WTC11 (cell line): ENCODE results near the gene LYZL4. TPM values are rescaled to one million over a fixed set of nuclear protein-coding genes. Genes with fewer than 3 reads are reported as not detected.

Source experiments
- ATAC-seq: fragments of 200-7000 bp; cut with Tn5 transposase; 2 replicates; pipeline ENCODE4 v1.10.0; 2021; ENCODE audit warnings: mild to moderate bottlenecking, moderate library complexity
- CTCF ChIA-PET: fragments of 300-600 bp; sonication (Branson Sonifier 250); formaldehyde crosslinking; loops from one replicate; lab custom pipeline; 2021; ENCODE audit warnings: antibody characterized with exemption; lab: Charles Lee
- POLR2A ChIA-PET: fragments of 350-600 bp; sonication (Branson Sonifier 250); formaldehyde crosslinking; loops from one replicate; lab custom pipeline; 2021; ENCODE audit warnings: antibody characterized with exemption; lab: Charles Lee
- DNase-seq: peaks from one replicate; pipeline ENCODE4 v3.0.0; 2021; ENCODE audit warnings: low spot score
- H3K27ac Mint-ChIP-seq: 2 replicates; pipeline ENCODE4 v1.8.0; 2021; ENCODE audit warnings: mixed read lengths
- H3K27me3 Mint-ChIP-seq: 2 replicates; pipeline ENCODE4 v1.8.0; 2021; ENCODE audit warnings: low read depth, mild to moderate bottlenecking, moderate library complexity, mixed read lengths
- H3K36me3 Mint-ChIP-seq: 2 replicates; pipeline ENCODE4 v1.8.0; 2021; ENCODE audit warnings: mixed read lengths
- H3K4me1 Mint-ChIP-seq: 2 replicates; pipeline ENCODE4 v1.8.0; 2022; ENCODE audit warnings: mixed read lengths
- H3K4me3 Mint-ChIP-seq: 2 replicates; pipeline ENCODE4 v1.8.0; 2021; ENCODE audit warnings: mild to moderate bottlenecking, moderate library complexity, mixed read lengths
- H3K9me3 Mint-ChIP-seq: 2 replicates; pipeline ENCODE4 v1.8.0; 2021; ENCODE audit warnings: mixed read lengths
- AFF4 ChIP-seq: sonication (generic); formaldehyde crosslinking; IDR thresholded peaks from 2 replicates; pipeline ENCODE4 v1.8.1; 2023; ENCODE audit warnings: mild to moderate bottlenecking, missing genetic modification reagents, borderline replicate concordance
- CREB1 ChIP-seq: sonication (generic); formaldehyde crosslinking; IDR thresholded peaks from 2 replicates; pipeline ENCODE4 v1.8.0; 2023; ENCODE audit warnings: mild to moderate bottlenecking, missing genetic modification reagents
- FOXJ3 ChIP-seq: sonication (generic); formaldehyde crosslinking; IDR thresholded peaks from 2 replicates; pipeline ENCODE4 v1.9.0; 2021; ENCODE audit warnings: missing genetic modification reagents, mild to moderate bottlenecking, borderline replicate concordance
- HMGXB4 ChIP-seq: sonication (generic); formaldehyde crosslinking; IDR thresholded peaks from 2 replicates; pipeline ENCODE4 v1.8.1; 2023; ENCODE audit warnings: mild to moderate bottlenecking, moderate library complexity, missing genetic modification reagents
- KAT7 ChIP-seq: sonication (generic); formaldehyde crosslinking; IDR thresholded peaks from 2 replicates; pipeline ENCODE4 v1.8.1; 2023; ENCODE audit warnings: missing genetic modification reagents, mild to moderate bottlenecking, borderline replicate concordance
- MYBL2 ChIP-seq: sonication (generic); formaldehyde crosslinking; IDR thresholded peaks from 2 replicates; pipeline ENCODE4 v1.8.1; 2023; ENCODE audit warnings: mild to moderate bottlenecking, moderate library complexity, missing genetic modification reagents
- TCF7 ChIP-seq: sonication (generic); formaldehyde crosslinking; IDR thresholded peaks from 2 replicates; pipeline ENCODE4 v1.8.0; 2022; ENCODE audit warnings: mild to moderate bottlenecking, low read depth, missing genetic modification reagents, moderate library complexity
- USF2 ChIP-seq: sonication (generic); formaldehyde crosslinking; IDR thresholded peaks from 2 replicates; pipeline ENCODE4 v1.8.1; 2023; ENCODE audit warnings: mild to moderate bottlenecking, missing genetic modification reagents, moderate library complexity
- ZNF232 ChIP-seq: sonication (generic); formaldehyde crosslinking; IDR thresholded peaks from 2 replicates; pipeline ENCODE4 v1.8.0; 2022; ENCODE audit warnings: mild to moderate bottlenecking, missing genetic modification reagents
- ZNF317 ChIP-seq: sonication (generic); formaldehyde crosslinking; IDR thresholded peaks from 2 replicates; pipeline ENCODE4 v1.8.1; 2023; ENCODE audit warnings: low read depth, mild to moderate bottlenecking, moderate library complexity, missing genetic modification reagents, borderline replicate concordance
- ZSCAN18 ChIP-seq: fragments of 250-450 bp; sonication (Bioruptor Pico); IDR thresholded peaks from 2 replicates; pipeline ENCODE4 v2.1.2; 2022; ENCODE audit warnings: mild to moderate bottlenecking, moderate library complexity
- total RNA-seq: library from RNA; stranded (reverse); gene quantifications from 3 replicates; pipeline ENCODE4 v1.2.3, GENCODE V29; 2021
- TF ChIP-seq, protein P1 (sequence below): fragments of 250-450 bp; sonication (Bioruptor Pico); IDR thresholded peaks from 2 replicates; pipeline ENCODE4 v1.9.0; 2021; ENCODE audit warnings: mild to moderate bottlenecking
- TF ChIP-seq, protein P2 (sequence below): sonication (generic); formaldehyde crosslinking; IDR thresholded peaks from 2 replicates; pipeline ENCODE4 v1.8.1; 2022; ENCODE audit warnings: low read depth, mild to moderate bottlenecking, moderate library complexity, missing genetic modification reagents, borderline replicate concordance
- TF ChIP-seq, protein P3 (sequence below): sonication (generic); formaldehyde crosslinking; IDR thresholded peaks from 2 replicates; pipeline ENCODE4 v1.8.1; 2022; ENCODE audit warnings: mild to moderate bottlenecking, missing genetic modification reagents, moderate library complexity, borderline replicate concordance
- TF ChIP-seq, protein P4 (sequence below): fragments of 250-450 bp; sonication (Bioruptor Pico); IDR thresholded peaks from 2 replicates; pipeline ENCODE4 v1.9.0; 2021; ENCODE audit warnings: mild to moderate bottlenecking

The LYZL4 gene
- total RNA-seq, 1 experiment from 2014 or later = not detected

GRCh38 chr3:42425736-42426407, 15.5 kb upstream of the LYZL4 start:
- ATAC-seq (peak; percentile 67), DNase-seq (no peak)
- H3K27ac Mint-ChIP-seq = no peak overlapping the region
- ChIA-PET POLR2A (no interaction called here), CTCF (interaction anchor here (1.6 to 2.3 kb wide), 2 partner anchors 14 to 18 kb away, joined by 3 to 9 read pairs; no protein-coding TSS in a partner anchor)
- H3K4me3 Mint-ChIP-seq = no peak overlapping the region
- H3K9me3 Mint-ChIP-seq = no peaks in the 10 kb centered on the region
- peaks cover 5% of the 10 kb centered on the region; the same call in 1 of the 2 replicates for H3K27me3 Mint-ChIP-seq
- no peaks in the 10 kb centered on the region for H3K36me3 Mint-ChIP-seq
- TF ChIP-seq, protein P1, sequence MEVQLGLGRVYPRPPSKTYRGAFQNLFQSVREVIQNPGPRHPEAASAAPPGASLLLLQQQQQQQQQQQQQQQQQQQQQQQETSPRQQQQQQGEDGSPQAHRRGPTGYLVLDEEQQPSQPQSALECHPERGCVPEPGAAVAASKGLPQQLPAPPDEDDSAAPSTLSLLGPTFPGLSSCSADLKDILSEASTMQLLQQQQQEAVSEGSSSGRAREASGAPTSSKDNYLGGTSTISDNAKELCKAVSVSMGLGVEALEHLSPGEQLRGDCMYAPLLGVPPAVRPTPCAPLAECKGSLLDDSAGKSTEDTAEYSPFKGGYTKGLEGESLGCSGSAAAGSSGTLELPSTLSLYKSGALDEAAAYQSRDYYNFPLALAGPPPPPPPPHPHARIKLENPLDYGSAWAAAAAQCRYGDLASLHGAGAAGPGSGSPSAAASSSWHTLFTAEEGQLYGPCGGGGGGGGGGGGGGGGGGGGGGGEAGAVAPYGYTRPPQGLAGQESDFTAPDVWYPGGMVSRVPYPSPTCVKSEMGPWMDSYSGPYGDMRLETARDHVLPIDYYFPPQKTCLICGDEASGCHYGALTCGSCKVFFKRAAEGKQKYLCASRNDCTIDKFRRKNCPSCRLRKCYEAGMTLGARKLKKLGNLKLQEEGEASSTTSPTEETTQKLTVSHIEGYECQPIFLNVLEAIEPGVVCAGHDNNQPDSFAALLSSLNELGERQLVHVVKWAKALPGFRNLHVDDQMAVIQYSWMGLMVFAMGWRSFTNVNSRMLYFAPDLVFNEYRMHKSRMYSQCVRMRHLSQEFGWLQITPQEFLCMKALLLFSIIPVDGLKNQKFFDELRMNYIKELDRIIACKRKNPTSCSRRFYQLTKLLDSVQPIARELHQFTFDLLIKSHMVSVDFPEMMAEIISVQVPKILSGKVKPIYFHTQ (CRISPR knock-in tag) = no peak
- TF ChIP-seq AFF4 (no peak), CREB1 (CRISPR knock-in tag) (no peak), KAT7 (CRISPR knock-in tag) (no peak), USF2 (CRISPR knock-in tag) (no peak)
- TF ChIP-seq, protein P2, sequence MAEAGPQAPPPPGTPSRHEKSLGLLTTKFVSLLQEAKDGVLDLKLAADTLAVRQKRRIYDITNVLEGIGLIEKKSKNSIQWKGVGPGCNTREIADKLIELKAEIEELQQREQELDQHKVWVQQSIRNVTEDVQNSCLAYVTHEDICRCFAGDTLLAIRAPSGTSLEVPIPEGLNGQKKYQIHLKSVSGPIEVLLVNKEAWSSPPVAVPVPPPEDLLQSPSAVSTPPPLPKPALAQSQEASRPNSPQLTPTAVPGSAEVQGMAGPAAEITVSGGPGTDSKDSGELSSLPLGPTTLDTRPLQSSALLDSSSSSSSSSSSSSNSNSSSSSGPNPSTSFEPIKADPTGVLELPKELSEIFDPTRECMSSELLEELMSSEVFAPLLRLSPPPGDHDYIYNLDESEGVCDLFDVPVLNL (CRISPR knock-in tag) = no peak
- TF ChIP-seq, protein P3, sequence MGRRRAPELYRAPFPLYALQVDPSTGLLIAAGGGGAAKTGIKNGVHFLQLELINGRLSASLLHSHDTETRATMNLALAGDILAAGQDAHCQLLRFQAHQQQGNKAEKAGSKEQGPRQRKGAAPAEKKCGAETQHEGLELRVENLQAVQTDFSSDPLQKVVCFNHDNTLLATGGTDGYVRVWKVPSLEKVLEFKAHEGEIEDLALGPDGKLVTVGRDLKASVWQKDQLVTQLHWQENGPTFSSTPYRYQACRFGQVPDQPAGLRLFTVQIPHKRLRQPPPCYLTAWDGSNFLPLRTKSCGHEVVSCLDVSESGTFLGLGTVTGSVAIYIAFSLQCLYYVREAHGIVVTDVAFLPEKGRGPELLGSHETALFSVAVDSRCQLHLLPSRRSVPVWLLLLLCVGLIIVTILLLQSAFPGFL (CRISPR knock-in tag) = no peak
- H3K4me1 Mint-ChIP-seq = no peaks in the 10 kb centered on the region

DNA sequence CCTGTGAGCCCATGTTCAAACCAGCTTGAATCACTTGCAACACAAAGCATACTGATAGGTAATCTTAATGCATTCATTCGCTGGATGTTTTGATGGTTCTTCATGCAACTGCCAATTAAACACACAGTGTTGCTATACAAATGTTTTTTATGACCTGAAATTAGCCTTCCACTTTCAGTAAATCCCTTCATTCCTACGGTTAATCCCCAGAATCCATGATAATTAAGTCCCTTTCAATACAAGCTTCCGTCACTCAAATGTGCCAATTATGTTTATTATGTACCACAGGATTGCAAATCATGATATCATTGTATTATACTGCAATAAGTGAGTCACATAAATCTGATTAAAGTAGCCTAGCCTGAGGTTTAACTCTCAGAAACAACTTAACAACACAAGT, 14.5 kb upstream of the LYZL4 start:
- CTCF ChIA-PET = interaction anchor here (1.6 to 2.3 kb wide), 2 partner anchors 15 to 19 kb away, joined by 3 to 9 read pairs; no protein-coding TSS in a partner anchor
- TF ChIP-seq, protein P4, sequence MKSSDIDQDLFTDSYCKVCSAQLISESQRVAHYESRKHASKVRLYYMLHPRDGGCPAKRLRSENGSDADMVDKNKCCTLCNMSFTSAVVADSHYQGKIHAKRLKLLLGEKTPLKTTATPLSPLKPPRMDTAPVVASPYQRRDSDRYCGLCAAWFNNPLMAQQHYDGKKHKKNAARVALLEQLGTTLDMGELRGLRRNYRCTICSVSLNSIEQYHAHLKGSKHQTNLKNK (CRISPR knock-in tag) = no peak
- TF ChIP-seq, protein P2 (CRISPR knock-in tag) = no peak
- TF ChIP-seq FOXJ3 (CRISPR knock-in tag) (no peak), ZSCAN18 (CRISPR knock-in tag) (no peak), HMGXB4 (no peak), TCF7 (CRISPR knock-in tag) (no peak), ZNF232 (no peak), CREB1 (CRISPR knock-in tag) (no peak), ZNF317 (CRISPR knock-in tag) (no peak), MYBL2 (no peak)

More for the DNA sequence above, 14.5 kb upstream of the LYZL4 start:
- POLR2A ChIA-PET = no interaction called here
- Mint-ChIP-seq H3K27ac (no peak overlapping the region), H3K4me1 (no peaks in the 10 kb centered on the region), H3K27me3 (peaks cover 1% of the 10 kb centered on the region; the same call in 1 of the 2 replicates), H3K9me3 (no peaks in the 10 kb centered on the region), H3K36me3 (no peaks in the 10 kb centered on the region), H3K4me3 (no peak overlapping the region)
- DNase-seq (no peak), ATAC-seq (no peak)
